HCT116 (cell line): ENCODE data around the gene PRRG4. TPM values are rescaled to one million over a fixed set of nuclear protein-coding genes. Genes with fewer than 3 reads are reported as not detected.

Experiments used
- ATAC-seq: fragments of 200-7000 bp; cut with Tn5 transposase; 2 replicates; pipeline ENCODE4 v1.9.1; 2020; ENCODE audit warnings: mild to moderate bottlenecking, moderate library complexity
- BruUV-seq: library from RNA; stranded (reverse); fragments of 400-500 nt; replicated peaks from 2 replicates; lab custom pipeline; 2021; lab: Mats Ljungman, UMichigan
- CTCF ChIA-PET: fragments of 300-600 bp; sonication (Branson Sonifier 250); formaldehyde crosslinking; loops from one replicate; lab custom pipeline; 2021; ENCODE audit warnings: antibody characterized with exemption; lab: Charles Lee
- POLR2A ChIA-PET: fragments of 300-600, 350-600 bp; sonication (Branson Sonifier 250); formaldehyde crosslinking; loops from one replicate; lab custom pipeline; 2021; ENCODE audit warnings: antibody characterized with exemption; lab: Charles Lee
- RAD21 ChIA-PET, 2 experiments: fragments of 300-600 bp; sonication (Branson Sonifier 250); formaldehyde crosslinking; loops; one replicate each; lab custom pipeline; 2023; ENCODE audit warnings: low total read pairs in 2 of 2; ENCODE audit not compliant: uncharacterized antibody in 2 of 2, unreplicated experiment in 2 of 2, low non-redundant PET in 1 of 2; lab: Charles Lee
- DNase-seq: peaks from one replicate; pipeline ENCODE4 v3.0.0-alpha.2; 2010; ENCODE audit warnings: low read depth, low spot score
- H2AFZ ChIP-seq: fragments of 200-600 bp; shearing (Covaris generic), sonication (generic); 2 replicates; pipeline ENCODE4 v1.6.1; 2017; ENCODE audit warnings: low read depth, mixed run types, mixed read lengths, antibody characterized with exemption, low read length; ENCODE audit not compliant: poor library complexity, severe bottlenecking
- H3K27ac ChIP-seq: 2 replicates; pipeline ENCODE4 v1.5.1; 2012; ENCODE audit warnings: low read depth, low read length
- H3K27me3 ChIP-seq: fragments of 200-600 bp; sonication (generic); 2 replicates; pipeline ENCODE4 v1.6.1; 2016; ENCODE audit warnings: mixed run types, low read length, mixed read lengths; ENCODE audit not compliant: insufficient read depth
- H3K36me3 ChIP-seq, 2 experiments: fragments of 200-500 bp in 1 of 2; fragments of 200-600 bp in 1 of 2; sonication (Bioruptor generic) in 1 of 2; sonication (generic) in 1 of 2; 2 replicates each; pipeline versions ENCODE4 v1.5.1 to v1.6.1; 2014 to 2016; ENCODE audit warnings: low read length in 2 of 2, inconsistent platforms in 1 of 2, mixed read lengths in 1 of 2, mixed run types in 1 of 2; ENCODE audit not compliant: insufficient read depth in 2 of 2, control insufficient read depth in 1 of 2
- H3K4me1 ChIP-seq, 2 experiments: fragments of 200-600 bp in 1 of 2; sonication (generic) in 1 of 2; 2 replicates each; pipeline versions ENCODE4 v1.5.1 to v1.6.1; 2012 to 2017; ENCODE audit warnings: low read length in 2 of 2, inconsistent platforms in 1 of 2, mild to moderate bottlenecking in 1 of 2, mixed read lengths in 1 of 2, mixed run types in 1 of 2, moderate library complexity in 1 of 2; ENCODE audit not compliant: insufficient read depth in 2 of 2, control insufficient read depth in 1 of 2
- H3K4me2 ChIP-seq: fragments of 200-600 bp; sonication (generic); 2 replicates; pipeline ENCODE4 v1.6.1; 2017; ENCODE audit warnings: mixed run types, low read length, mixed read lengths
- H3K4me3 ChIP-seq, 2 experiments: fragments of 200-600 bp in 1 of 2; sonication (generic) in 1 of 2; replicated peaks in 1 of 2; 2 replicates each; pipeline ENCODE4 v1.5.1; 2011 to 2016; ENCODE audit warnings: low read length in 2 of 2, control low read depth in 1 of 2, low read depth in 1 of 2, mild to moderate bottlenecking in 1 of 2, mixed read lengths in 1 of 2, mixed run types in 1 of 2
- H3K79me2 ChIP-seq: fragments of 200-600 bp; sonication (generic); 2 replicates; pipeline ENCODE4 v1.6.1; 2017; ENCODE audit warnings: mild to moderate bottlenecking, mixed run types, low read length, moderate library complexity, mixed read lengths; ENCODE audit not compliant: insufficient read depth
- H3K9ac ChIP-seq: fragments of 200-600 bp; sonication (generic); 2 replicates; pipeline ENCODE4 v1.6.1; 2016; ENCODE audit warnings: low read length, mixed read lengths
- H3K9me2 ChIP-seq: fragments of 200-600 bp; sonication (generic), shearing (Covaris generic); 2 replicates; pipeline ENCODE4 v1.6.1; 2017; ENCODE audit warnings: mixed run types, mild to moderate bottlenecking, moderate library complexity; ENCODE audit not compliant: insufficient read depth
- H3K9me3 ChIP-seq, 2 experiments: fragments of 200-500 bp in 1 of 2; fragments of 200-600 bp in 1 of 2; sonication (Bioruptor generic) in 1 of 2; sonication (generic) in 1 of 2; 2 replicates each; pipeline ENCODE4 v1.6.1; 2014 to 2017; ENCODE audit warnings: low read length in 2 of 2, mixed read lengths in 2 of 2, inconsistent platforms in 1 of 2, low read depth in 1 of 2, mild to moderate bottlenecking in 1 of 2, mixed run types in 1 of 2, moderate library complexity in 1 of 2; ENCODE audit not compliant: control insufficient read depth in 1 of 2, insufficient read depth in 1 of 2
- H4K20me1 ChIP-seq: fragments of 200-600 bp; sonication (generic), shearing (Covaris generic); 2 replicates; pipeline ENCODE4 v1.6.1; 2017; ENCODE audit warnings: mixed run types, mild to moderate bottlenecking, moderate library complexity; ENCODE audit not compliant: insufficient read depth
- ATF3 ChIP-seq: IDR thresholded peaks from 2 replicates; pipeline ENCODE4 v1.6.1; 2012
- CEBPB ChIP-seq: IDR thresholded peaks from 2 replicates; pipeline ENCODE4 v1.6.1; 2012; ENCODE audit warnings: low read depth
- CTCF ChIP-seq, 3 experiments: fragments of 200-600 bp in 1 of 3; sonication (generic) in 1 of 3; IDR thresholded peaks in 2 of 3; conservative IDR thresholded peaks in 1 of 3; 2 replicates each; pipeline ENCODE4 v1.5.1; 2012 to 2017; ENCODE audit warnings: low read depth in 2 of 3, low read length in 2 of 3, antibody characterized with exemption in 1 of 3, borderline replicate concordance in 1 of 3, control low read depth in 1 of 3, mild to moderate bottlenecking in 1 of 3, mixed read lengths in 1 of 3, mixed run types in 1 of 3, moderate library complexity in 1 of 3; ENCODE audit not compliant: insufficient read depth in 1 of 3
- EGR1 ChIP-seq: IDR thresholded peaks from 2 replicates; pipeline ENCODE4 v1.6.1; 2012; ENCODE audit warnings: low read depth
- EZH2 ChIP-seq: fragments of 200-600 bp; sonication (generic); IDR thresholded peaks from 2 replicates; pipeline ENCODE4 v1.6.1; 2017; ENCODE audit warnings: antibody characterized with exemption, mixed run types
- EZH2phosphoT487 ChIP-seq: fragments of 200-600 bp; IDR thresholded peaks from 2 replicates; pipeline ENCODE4 v1.6.1; 2018; ENCODE audit warnings: antibody characterized with exemption, borderline replicate concordance
- FOSL1 ChIP-seq: IDR thresholded peaks from 2 replicates; pipeline ENCODE4 v1.6.1; 2012; ENCODE audit warnings: low read depth
- JUND ChIP-seq: IDR thresholded peaks from 2 replicates; pipeline ENCODE4 v1.6.1; 2012
- POLR2A ChIP-seq: IDR thresholded peaks from 2 replicates; pipeline ENCODE4 v1.7.0; 2011; ENCODE audit warnings: borderline replicate concordance; ENCODE audit not compliant: insufficient read depth, insufficient read length; ENCODE audit errors: extremely low read depth
- POLR2AphosphoS5 ChIP-seq: IDR thresholded peaks from 2 replicates; pipeline ENCODE4 v1.6.1; 2011; ENCODE audit warnings: mild to moderate bottlenecking, low read depth, low read length, moderate library complexity
- RAD21 ChIP-seq: IDR thresholded peaks from 2 replicates; pipeline ENCODE4 v1.6.1; 2012; ENCODE audit warnings: low read depth, mild to moderate bottlenecking
- REST ChIP-seq: IDR thresholded peaks from 2 replicates; pipeline ENCODE4 v1.6.1; 2012; ENCODE audit warnings: low read depth
- SIN3A ChIP-seq: IDR thresholded peaks from 2 replicates; pipeline ENCODE4 v1.6.1; 2012; ENCODE audit warnings: low read depth
- SP1 ChIP-seq: IDR thresholded peaks from 2 replicates; pipeline ENCODE4 v1.6.1; 2012; ENCODE audit warnings: low read depth
- SRF ChIP-seq: IDR thresholded peaks from 2 replicates; pipeline ENCODE4 v1.6.1; 2012; ENCODE audit warnings: low read depth
- TCF7L2 ChIP-seq: IDR thresholded peaks from 2 replicates; pipeline ENCODE4 v1.7.0; 2011; ENCODE audit warnings: borderline replicate concordance, inconsistent platforms; ENCODE audit not compliant: insufficient read depth, insufficient read length; ENCODE audit errors: extremely low read depth
- YY1 ChIP-seq: IDR thresholded peaks from 2 replicates; pipeline ENCODE4 v1.6.1; 2011; ENCODE audit warnings: low read length, low read depth, moderate library complexity, mild to moderate bottlenecking; ENCODE audit not compliant: insufficient replicate concordance; ENCODE audit errors: extremely low read depth
- ZBTB33 ChIP-seq: IDR thresholded peaks from 2 replicates; pipeline ENCODE4 v1.6.1; 2011; ENCODE audit warnings: mild to moderate bottlenecking, low read length, moderate library complexity; ENCODE audit not compliant: insufficient replicate concordance; ENCODE audit errors: extremely low read depth
- ZFX ChIP-seq: fragments of 450-650 bp; IDR thresholded peaks from 2 replicates; pipeline ENCODE4 v1.6.1; 2017
- ZNF274 ChIP-seq: fragments of 200-500 bp; sonication (Bioruptor generic); IDR thresholded peaks from 2 replicates; pipeline ENCODE4 v1.6.1; 2014; ENCODE audit warnings: mild to moderate bottlenecking, low read depth, low read length, inconsistent platforms
- intact Hi-C: fragments of 100-400 bp; cut with micrococcal nuclease; formaldehyde crosslinking; loops from 2 replicates; pipeline ENCODE4 v1.10.0; 2022
- total RNA-seq: library from RNA; stranded (reverse); gene quantifications from one replicate; pipeline ENCODE4 v1.2.1, GENCODE V29; 2021; ENCODE audit not compliant: unreplicated experiment

PRRG4 gene
- total RNA-seq, 1 experiment from 2014 or later: 5.4 TPM

DNA sequence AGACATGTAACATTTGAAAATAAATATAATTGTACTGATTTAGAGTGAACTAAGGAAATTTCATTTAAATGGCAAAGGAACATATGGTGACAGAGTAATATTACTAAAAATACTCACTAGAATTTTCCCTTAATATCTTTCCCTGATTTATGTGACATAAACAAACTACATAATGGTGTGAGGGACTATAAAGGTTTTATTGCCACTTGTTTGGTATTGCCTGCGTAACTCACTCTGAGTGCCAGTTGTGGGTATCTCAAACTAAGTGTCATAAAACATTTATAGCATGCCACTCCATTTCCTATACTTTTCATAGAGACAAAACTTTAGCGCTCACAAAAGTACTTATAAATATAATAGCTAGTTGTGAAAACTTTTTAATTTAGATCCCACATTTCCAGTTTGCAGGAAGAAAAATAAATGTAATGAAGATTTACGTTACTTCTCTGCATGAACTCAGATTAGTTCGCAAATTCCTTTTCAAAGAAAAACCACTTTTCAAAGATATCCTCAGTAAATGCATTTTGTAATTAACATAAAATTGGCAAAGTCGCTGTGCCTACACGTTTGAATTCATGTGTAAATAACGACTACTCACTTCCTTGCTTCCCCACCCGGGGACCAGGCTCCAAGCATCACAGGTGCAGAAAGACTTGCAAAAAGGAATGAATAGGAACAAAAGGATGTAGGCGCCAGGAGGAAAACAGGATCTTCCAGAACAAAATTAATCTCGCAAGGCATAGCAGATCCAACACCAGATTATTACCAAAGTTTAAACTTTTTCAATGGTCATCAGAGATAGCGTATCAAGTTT lies 61.3 kb downstream of the PRRG4 start:
- Histone ChIP-seq H3K9me2 (no peaks in the 10 kb centered on the region), H4K20me1 (no peaks in the 10 kb centered on the region; the same call in 1 of the 2 replicates), H3K27ac (no peak overlapping the region), H2AFZ (no peak overlapping the region), H3K4me1 (peaks cover 0 to 21% of the 10 kb centered on the region in 2 experiments; a peak in 3 of 4 replicates), H3K36me3 (no peaks in the 10 kb centered on the region), H3K27me3 (no peaks in the 10 kb centered on the region), H3K79me2 (peaks cover 30% of the 10 kb centered on the region), H3K9me3 (no peaks in the 10 kb centered on the region), H3K4me3 (peak overlapping the region in 1 of 2 experiments; percentile 75; a peak in 1 of 4 replicates)
- POLR2A ChIA-PET: no interaction called here
- ATAC-seq: no peak
- RAD21 ChIA-PET: no interaction called here
- intact Hi-C loops: no loop called here
- CTCF ChIA-PET: no interaction called here
- no peak for TF ChIP-seq POLR2A
- TF ChIP-seq SIN3A: no peak
- no peak for TF ChIP-seq EGR1
- no peak for TF ChIP-seq EZH2
- TF ChIP-seq CEBPB: no peak
- TF ChIP-seq ATF3: no peak
- no peak for TF ChIP-seq EZH2phosphoT487
- no peak for TF ChIP-seq SP1
- no peak for TF ChIP-seq ZFX
- TF ChIP-seq JUND: no peak
- TF ChIP-seq RAD21: no peak
- TF ChIP-seq POLR2AphosphoS5: no peak
- TF ChIP-seq ZNF274: no peak
- TF ChIP-seq ZBTB33: no peak
- no peak for TF ChIP-seq TCF7L2
- TF ChIP-seq SRF: no peak
- no peak for TF ChIP-seq YY1
- no peak for TF ChIP-seq REST
- no peak for TF ChIP-seq CTCF (IDR thresholded peaks at IDR 0.05 in 2 of 3, conservative IDR thresholded peaks at IDR 0.05 in 1 of 3; ENCODE audit: borderline replicate concordance in 1 of 3, insufficient read depth in 1 of 3, low read depth in 2 of 3, low read length in 2 of 3)
- TF ChIP-seq FOSL1: no peak
- TF ChIP-seq, all 23 proteins: peak for 0
- Histone ChIP-seq H3K9ac (peak overlapping the region; percentile 88), H3K4me2 (peak overlapping the region; percentile 82)
- BruUV-seq: no TSS peak
- no peak for DNase-seq
